K562 (cell line): Measurements from ENCODE around the gene HLF. TPM values are rescaled to one million over a fixed set of nuclear protein-coding genes. Genes with fewer than 3 reads are reported as not detected.

Experiments
- BRF1 ChIP-seq: IDR thresholded peaks from 3 replicates; pipeline ENCODE4 v1.6.1; 2011; ENCODE audit warnings: borderline replicate concordance, mild to moderate bottlenecking; ENCODE audit not compliant: insufficient read length; ENCODE audit errors: extremely low read depth
- CBFA2T2 ChIP-seq: fragments of 450-650 bp; conservative IDR thresholded peaks from 2 replicates; pipeline ENCODE4 v1.6.1; 2017; ENCODE audit warnings: mild to moderate bottlenecking
- CTBP1 ChIP-seq: fragments of 450-650 bp; IDR thresholded peaks from 2 replicates; pipeline ENCODE4 v1.6.1; 2016; ENCODE audit warnings: borderline replicate concordance
- EP400 ChIP-seq: fragments of 450-650 bp; IDR thresholded peaks from 2 replicates; pipeline ENCODE4 v1.6.1; 2017; ENCODE audit warnings: antibody characterized with exemption, mild to moderate bottlenecking, moderate library complexity
- FOXM1 ChIP-seq, 2 experiments: fragments of 450-650 bp in 1 of 2; sonication (generic) in 1 of 2; formaldehyde crosslinking in 1 of 2; IDR thresholded peaks; 2 replicates each; pipeline versions ENCODE4 v1.6.1 to v1.9.0; 2017 to 2022; ENCODE audit warnings: low read depth in 2 of 2, mild to moderate bottlenecking in 2 of 2, missing genetic modification reagents in 1 of 2, moderate library complexity in 1 of 2
- JUN ChIP-seq, 2 experiments: sonication (generic) in 1 of 2; formaldehyde crosslinking in 1 of 2; IDR thresholded peaks; 2 replicates each; pipeline versions ENCODE4 v1.6.1 to v1.8.0; 2012 to 2022; ENCODE audit warnings: borderline replicate concordance in 2 of 2, mild to moderate bottlenecking in 2 of 2, improper control_type of control experiment in 1 of 2, low read depth in 1 of 2, low read length in 1 of 2, missing genetic modification reagents in 1 of 2
- KDM2B ChIP-seq: fragments of 250-450 bp; sonication (Bioruptor Pico); IDR thresholded peaks from 2 replicates; pipeline ENCODE4 v1.8.0; 2021; ENCODE audit warnings: mild to moderate bottlenecking, moderate library complexity
- MCM7 ChIP-seq, 2 experiments: fragments of 450-650 bp; IDR thresholded peaks; 2 replicates each; pipeline ENCODE4 v1.6.1; 2016 to 2018
- MTA2 ChIP-seq: fragments of 450-650 bp; IDR thresholded peaks from 2 replicates; pipeline ENCODE4 v1.6.1; 2016; ENCODE audit warnings: low read depth
- NR2C1 ChIP-seq, 2 experiments: fragments of 450-650 bp; IDR thresholded peaks; 2 replicates each; pipeline ENCODE4 v1.6.1; 2017; ENCODE audit warnings: mild to moderate bottlenecking in 2 of 2, antibody characterized with exemption in 1 of 2, inconsistent platforms in 1 of 2, missing compliant biosample characterization in 1 of 2, missing genetic modification characterization in 1 of 2
- PHTF2 ChIP-seq: fragments of 250-450 bp; sonication (Bioruptor Pico); IDR thresholded peaks from 2 replicates; pipeline ENCODE4 v1.5.0; 2021; ENCODE audit warnings: mild to moderate bottlenecking
- PTTG1 ChIP-seq: fragments of 450-650 bp; IDR thresholded peaks from 2 replicates; pipeline ENCODE4 v1.6.1; 2016; ENCODE audit warnings: low read depth, mild to moderate bottlenecking, missing genetic modification characterization, missing compliant biosample characterization
- RBM17 ChIP-seq: fragments of 200-400 bp; formaldehyde crosslinking; IDR thresholded peaks from 2 replicates; pipeline ENCODE4 v1.6.1; 2017; ENCODE audit warnings: low read depth, mild to moderate bottlenecking, low read length, borderline replicate concordance
- SOX6 ChIP-seq: fragments of 450-650 bp; IDR thresholded peaks from 2 replicates; pipeline ENCODE4 v1.6.1; 2014; ENCODE audit warnings: mild to moderate bottlenecking
- STAT5B ChIP-seq: fragments of 250-450 bp; sonication (Bioruptor Pico); IDR thresholded peaks from 2 replicates; pipeline ENCODE4 v1.8.0; 2021; ENCODE audit warnings: mild to moderate bottlenecking, inconsistent platforms
- ZNF239 ChIP-seq: fragments of 250-450 bp; sonication (Bioruptor Pico); IDR thresholded peaks from 2 replicates; pipeline ENCODE4 v1.4.0; 2020; ENCODE audit warnings: mild to moderate bottlenecking
- ZNF830 ChIP-seq: fragments of 250-450 bp; sonication (Bioruptor Pico); IDR thresholded peaks from 2 replicates; pipeline ENCODE4 v1.5.0; 2021; ENCODE audit warnings: mild to moderate bottlenecking
- polyA plus RNA-seq, 8 experiments: library from polyadenylated mRNA; depleted of rRNA in 4 of 8; stranded (reverse) in 5 of 8; unstranded in 3 of 8; fragments of >200 nt; fragmentation: Nextera tagmentation in 2 of 8; fragmentation: Illumina TruSeq in 1 of 8; extraction: Ambion mirVana in 2 of 8; extraction: Trizol in 1 of 8; gene quantifications; 2 replicates each; pipeline versions ENCODE4 v1.2.1 to v1.2.3, GENCODE V29; 2011 to 2014; ENCODE audit warnings: inconsistent platforms in 1 of 8, missing spikeins in 1 of 8
- total RNA-seq, 7 experiments: library from RNA; depleted of rRNA in 6 of 7; stranded (reverse); fragments of >200 nt in 6 of 7; fragmentation: Illumina TruSeq in 2 of 7; extraction: Trizol in 2 of 7; gene quantifications; 2 replicates each; pipeline versions ENCODE4 v1.2.1 to v1.2.3, GENCODE V29; 2011 to 2021; ENCODE audit warnings: low replicate concordance in 1 of 7
- TF ChIP-seq, protein P1 (sequence below): sonication (generic); formaldehyde crosslinking; IDR thresholded peaks from 2 replicates; pipeline ENCODE4 v1.8.0; 2023; ENCODE audit warnings: mild to moderate bottlenecking, missing genetic modification reagents
- TF ChIP-seq, protein P2 (sequence below): fragments of 250-450 bp; sonication (Bioruptor Pico); IDR thresholded peaks from 2 replicates; pipeline ENCODE4 v1.4.0; 2020; ENCODE audit warnings: mild to moderate bottlenecking, moderate library complexity, borderline replicate concordance
- TF ChIP-seq, protein P3 (sequence below): sonication (generic); formaldehyde crosslinking; IDR thresholded peaks from 2 replicates; pipeline ENCODE4 v1.8.0; 2022; ENCODE audit warnings: mild to moderate bottlenecking, low read depth, missing genetic modification reagents
- TF ChIP-seq, protein P4 (sequence below): fragments of 250-450 bp; sonication (Bioruptor Pico); IDR thresholded peaks from 2 replicates; pipeline ENCODE4 v1.8.0; 2022; ENCODE audit warnings: moderate library complexity, mild to moderate bottlenecking, inconsistent platforms

Gene HLF
- total and polyA plus RNA-seq, 9 of the 15 experiments (the other 6 are each of a cell fraction or from before 2014, with no cell fraction given), result 0.03 to 0.24 (median 0.09) TPM

DNA sequence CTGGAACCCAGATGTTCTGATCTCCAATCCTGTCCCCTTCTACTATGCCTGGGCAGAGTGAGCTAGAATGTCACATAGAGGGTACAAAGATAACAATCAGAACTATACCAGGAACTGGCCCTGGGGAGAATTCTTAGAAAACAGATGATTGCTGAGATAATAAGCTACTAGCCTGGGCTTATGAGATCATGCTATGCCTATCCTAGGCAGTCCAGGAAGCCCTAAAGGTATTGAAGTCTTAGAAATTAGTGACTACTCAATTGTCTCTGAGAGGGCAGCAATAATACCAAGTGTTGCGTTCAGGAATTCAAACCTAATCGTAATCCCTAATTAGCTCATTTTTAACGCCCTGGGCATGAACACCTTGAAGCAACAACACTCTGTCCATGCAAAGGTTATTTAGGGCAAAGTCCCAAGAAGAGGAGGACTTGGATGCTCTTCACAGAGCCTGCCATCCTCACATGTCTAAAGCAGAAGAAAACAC is 79.8 kb downstream of the HLF start (continued):
- TF ChIP-seq, protein P1, sequence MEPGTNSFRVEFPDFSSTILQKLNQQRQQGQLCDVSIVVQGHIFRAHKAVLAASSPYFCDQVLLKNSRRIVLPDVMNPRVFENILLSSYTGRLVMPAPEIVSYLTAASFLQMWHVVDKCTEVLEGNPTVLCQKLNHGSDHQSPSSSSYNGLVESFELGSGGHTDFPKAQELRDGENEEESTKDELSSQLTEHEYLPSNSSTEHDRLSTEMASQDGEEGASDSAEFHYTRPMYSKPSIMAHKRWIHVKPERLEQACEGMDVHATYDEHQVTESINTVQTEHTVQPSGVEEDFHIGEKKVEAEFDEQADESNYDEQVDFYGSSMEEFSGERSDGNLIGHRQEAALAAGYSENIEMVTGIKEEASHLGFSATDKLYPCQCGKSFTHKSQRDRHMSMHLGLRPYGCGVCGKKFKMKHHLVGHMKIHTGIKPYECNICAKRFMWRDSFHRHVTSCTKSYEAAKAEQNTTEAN (CRISPR knock-in tag), result no peak
- TF ChIP-seq JUN (IDR thresholded peaks at IDR 0.05; ENCODE audit: borderline replicate concordance, low read depth, low read length) (peak; percentile 89), JUN (CRISPR knock-in tag; IDR thresholded peaks at IDR 0.05; ENCODE audit: borderline replicate concordance) (no peak), MTA2 (peak; percentile 73), RBM17 (no peak), NR2C1 (IDR thresholded peaks at IDR 0.05) (no peak), NR2C1 (tag; IDR thresholded peaks at IDR 0.05) (0 out of 2 replicates have a peak, but pooled peaks have one; percentile 23), FOXM1 (IDR thresholded peaks at IDR 0.05; ENCODE audit: low read depth) (no peak), FOXM1 (CRISPR knock-in tag; IDR thresholded peaks at IDR 0.05; ENCODE audit: low read depth) (no peak), BRF1 (no peak), ZNF239 (CRISPR knock-in tag) (no peak), CTBP1 (peak; percentile 79), KDM2B (CRISPR knock-in tag) (no peak), PHTF2 (no peak), PTTG1 (no peak), EP400 (peak; percentile 60), ZNF830 (CRISPR knock-in tag) (no peak), MCM7 (IDR thresholded peaks at IDR 0.05) (no peak), STAT5B (CRISPR knock-in tag) (no peak), CBFA2T2 (peak; percentile 66), SOX6 (peak; percentile 80)
- TF ChIP-seq, protein P2, sequence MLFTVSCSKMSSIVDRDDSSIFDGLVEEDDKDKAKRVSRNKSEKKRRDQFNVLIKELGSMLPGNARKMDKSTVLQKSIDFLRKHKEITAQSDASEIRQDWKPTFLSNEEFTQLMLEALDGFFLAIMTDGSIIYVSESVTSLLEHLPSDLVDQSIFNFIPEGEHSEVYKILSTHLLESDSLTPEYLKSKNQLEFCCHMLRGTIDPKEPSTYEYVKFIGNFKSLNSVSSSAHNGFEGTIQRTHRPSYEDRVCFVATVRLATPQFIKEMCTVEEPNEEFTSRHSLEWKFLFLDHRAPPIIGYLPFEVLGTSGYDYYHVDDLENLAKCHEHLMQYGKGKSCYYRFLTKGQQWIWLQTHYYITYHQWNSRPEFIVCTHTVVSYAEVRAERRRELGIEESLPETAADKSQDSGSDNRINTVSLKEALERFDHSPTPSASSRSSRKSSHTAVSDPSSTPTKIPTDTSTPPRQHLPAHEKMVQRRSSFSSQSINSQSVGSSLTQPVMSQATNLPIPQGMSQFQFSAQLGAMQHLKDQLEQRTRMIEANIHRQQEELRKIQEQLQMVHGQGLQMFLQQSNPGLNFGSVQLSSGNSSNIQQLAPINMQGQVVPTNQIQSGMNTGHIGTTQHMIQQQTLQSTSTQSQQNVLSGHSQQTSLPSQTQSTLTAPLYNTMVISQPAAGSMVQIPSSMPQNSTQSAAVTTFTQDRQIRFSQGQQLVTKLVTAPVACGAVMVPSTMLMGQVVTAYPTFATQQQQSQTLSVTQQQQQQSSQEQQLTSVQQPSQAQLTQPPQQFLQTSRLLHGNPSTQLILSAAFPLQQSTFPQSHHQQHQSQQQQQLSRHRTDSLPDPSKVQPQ (CRISPR knock-in tag), result no peak
- TF ChIP-seq, protein P3, sequence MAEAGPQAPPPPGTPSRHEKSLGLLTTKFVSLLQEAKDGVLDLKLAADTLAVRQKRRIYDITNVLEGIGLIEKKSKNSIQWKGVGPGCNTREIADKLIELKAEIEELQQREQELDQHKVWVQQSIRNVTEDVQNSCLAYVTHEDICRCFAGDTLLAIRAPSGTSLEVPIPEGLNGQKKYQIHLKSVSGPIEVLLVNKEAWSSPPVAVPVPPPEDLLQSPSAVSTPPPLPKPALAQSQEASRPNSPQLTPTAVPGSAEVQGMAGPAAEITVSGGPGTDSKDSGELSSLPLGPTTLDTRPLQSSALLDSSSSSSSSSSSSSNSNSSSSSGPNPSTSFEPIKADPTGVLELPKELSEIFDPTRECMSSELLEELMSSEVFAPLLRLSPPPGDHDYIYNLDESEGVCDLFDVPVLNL (CRISPR knock-in tag), result no peak
- TF ChIP-seq, protein P4, sequence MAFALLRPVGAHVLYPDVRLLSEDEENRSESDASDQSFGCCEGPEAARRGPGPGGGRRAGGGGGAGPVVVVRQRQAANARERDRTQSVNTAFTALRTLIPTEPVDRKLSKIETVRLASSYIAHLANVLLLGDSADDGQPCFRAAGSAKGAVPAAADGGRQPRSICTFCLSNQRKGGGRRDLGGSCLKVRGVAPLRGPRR, result no peak
